Kidney epithelial cell (primary cell): Measurements from ENCODE around the gene SC5D. TPM values are rescaled to one million over a fixed set of nuclear protein-coding genes. Genes with fewer than 3 reads are reported as not detected.

Experiments used
- DNase-seq: peaks from one replicate; pipeline ENCODE4 v3.0.0-alpha.2; 2010; ENCODE audit warnings: low read depth
- H3K27me3 ChIP-seq: 2 replicates; pipeline ENCODE4 v1.6.0; 2011; ENCODE audit warnings: low read length; ENCODE audit not compliant: control insufficient read depth, insufficient read depth
- H3K36me3 ChIP-seq: 2 replicates; pipeline ENCODE4 v1.5.1; 2011; ENCODE audit warnings: low read length; ENCODE audit not compliant: control insufficient read depth, insufficient read depth
- H3K4me3 ChIP-seq: 2 replicates; pipeline ENCODE4 v1.5.1; 2011; ENCODE audit warnings: low read depth, mild to moderate bottlenecking, control low read depth, low read length
- total RNA-seq: library from RNA; depleted of rRNA; stranded (reverse); fragments of >200 nt; gene quantifications from 2 replicates; pipeline ENCODE4 v1.2.3, GENCODE V29; 2015
- TF ChIP-seq, protein P1 (sequence below): IDR thresholded peaks from 2 replicates; pipeline ENCODE4 v1.5.1; 2011; ENCODE audit warnings: mild to moderate bottlenecking, moderate library complexity, low read length, control low read depth, inconsistent platforms; ENCODE audit not compliant: insufficient read depth, poor library complexity, severe bottlenecking

The SC5D gene
- total RNA-seq, 1 donor from 2014 or later: 34.5 TPM

DNA sequence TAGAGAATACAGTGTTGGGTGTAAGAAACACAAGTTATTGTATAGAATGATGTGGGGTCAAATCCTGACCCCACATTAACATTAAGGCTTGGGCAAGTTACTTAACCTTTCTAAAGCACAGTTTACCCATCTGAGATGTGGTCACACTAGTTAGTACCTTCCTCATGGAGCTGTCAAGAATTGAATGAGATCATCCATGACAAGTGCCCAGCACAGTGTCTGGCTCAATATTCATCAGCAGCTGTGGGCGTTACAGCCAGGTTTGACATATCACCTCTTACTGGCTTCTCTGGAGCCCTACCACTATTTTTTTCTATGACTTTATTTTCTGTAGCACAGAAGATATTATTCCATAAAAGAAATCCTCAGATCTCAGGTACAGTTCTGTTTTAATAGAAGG lies 57.2 kb downstream of the SC5D start:
- H3K4me3 ChIP-seq: no peak overlapping the region
- TF ChIP-seq, protein P1, sequence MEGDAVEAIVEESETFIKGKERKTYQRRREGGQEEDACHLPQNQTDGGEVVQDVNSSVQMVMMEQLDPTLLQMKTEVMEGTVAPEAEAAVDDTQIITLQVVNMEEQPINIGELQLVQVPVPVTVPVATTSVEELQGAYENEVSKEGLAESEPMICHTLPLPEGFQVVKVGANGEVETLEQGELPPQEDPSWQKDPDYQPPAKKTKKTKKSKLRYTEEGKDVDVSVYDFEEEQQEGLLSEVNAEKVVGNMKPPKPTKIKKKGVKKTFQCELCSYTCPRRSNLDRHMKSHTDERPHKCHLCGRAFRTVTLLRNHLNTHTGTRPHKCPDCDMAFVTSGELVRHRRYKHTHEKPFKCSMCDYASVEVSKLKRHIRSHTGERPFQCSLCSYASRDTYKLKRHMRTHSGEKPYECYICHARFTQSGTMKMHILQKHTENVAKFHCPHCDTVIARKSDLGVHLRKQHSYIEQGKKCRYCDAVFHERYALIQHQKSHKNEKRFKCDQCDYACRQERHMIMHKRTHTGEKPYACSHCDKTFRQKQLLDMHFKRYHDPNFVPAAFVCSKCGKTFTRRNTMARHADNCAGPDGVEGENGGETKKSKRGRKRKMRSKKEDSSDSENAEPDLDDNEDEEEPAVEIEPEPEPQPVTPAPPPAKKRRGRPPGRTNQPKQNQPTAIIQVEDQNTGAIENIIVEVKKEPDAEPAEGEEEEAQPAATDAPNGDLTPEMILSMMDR: no peak
- no peaks in the 10 kb centered on the region for H3K27me3 ChIP-seq
- no peak for DNase-seq
- no peaks in the 10 kb centered on the region for H3K36me3 ChIP-seq

DNA sequence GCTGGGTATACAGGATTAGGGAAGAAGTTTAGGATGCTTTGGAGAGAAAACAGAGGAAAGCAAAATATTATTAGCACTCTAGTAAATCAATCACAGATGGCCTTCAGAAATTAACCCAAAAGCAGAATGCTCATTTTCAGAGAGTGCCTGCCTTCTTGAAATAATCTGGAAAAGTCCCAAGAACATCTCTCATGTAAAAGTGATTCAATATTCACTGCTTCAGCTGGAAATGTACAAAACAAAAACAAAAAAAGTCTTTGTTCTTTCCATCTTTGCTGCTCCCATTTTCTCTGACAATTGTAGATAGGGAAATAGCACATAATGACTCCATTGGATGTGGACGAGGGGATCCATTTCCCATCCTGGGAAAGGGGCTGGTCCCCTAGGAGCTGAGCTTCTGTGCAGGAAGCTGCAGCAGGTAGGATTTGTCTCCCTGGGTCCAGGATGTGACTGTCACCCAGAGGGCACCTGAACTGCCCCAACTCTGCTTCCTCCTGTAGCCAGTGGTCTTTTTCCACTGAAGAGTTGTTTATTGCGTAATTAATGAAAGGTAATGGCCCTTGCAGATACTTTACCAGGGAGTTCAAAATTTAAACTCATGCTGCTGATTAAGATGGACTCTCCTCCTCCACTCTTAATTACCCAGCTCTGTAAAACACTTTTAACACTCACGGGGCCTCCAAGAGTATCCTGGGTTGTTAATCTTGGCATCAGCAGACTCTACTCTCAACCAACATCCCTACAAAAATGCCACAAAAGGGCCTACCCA lies 57.9 kb downstream of the SC5D start:
- DNase-seq: no peak
- no peak overlapping the region for H3K4me3 ChIP-seq
- TF ChIP-seq, protein P1: no peak
- H3K36me3 ChIP-seq: no peaks in the 10 kb centered on the region
- H3K27me3 ChIP-seq: no peaks in the 10 kb centered on the region

DNA sequence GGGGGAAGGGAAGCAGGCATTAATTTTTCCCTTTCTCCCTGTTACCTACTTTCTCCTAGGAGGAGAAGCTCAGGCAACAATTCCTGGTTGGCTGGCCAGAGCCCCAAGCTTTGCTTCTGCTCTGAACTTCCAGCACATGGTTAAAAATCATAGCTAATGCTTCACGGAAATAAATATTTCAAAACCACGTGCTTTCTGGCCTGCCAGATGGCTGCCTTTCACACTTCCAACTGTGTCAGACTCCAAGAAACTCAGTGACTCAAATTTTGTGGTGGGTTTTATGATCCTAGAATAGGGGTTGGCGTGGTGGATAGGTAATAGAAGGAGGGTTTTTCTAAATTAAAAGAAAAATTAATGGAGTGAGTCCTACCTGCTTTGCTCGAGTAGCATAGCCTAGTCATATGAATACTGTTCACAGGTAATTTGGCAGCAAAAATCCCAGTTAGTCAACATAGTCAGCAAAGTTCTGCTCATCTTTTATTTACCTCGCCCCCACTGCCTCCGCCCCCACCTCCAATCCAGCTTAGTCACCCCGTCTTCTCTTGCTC lies 58.6 kb downstream of the SC5D start:
- Histone ChIP-seq H3K4me3 (no peak overlapping the region), H3K27me3 (no peaks in the 10 kb centered on the region), H3K36me3 (no peaks in the 10 kb centered on the region)
- TF ChIP-seq, protein P1: no peak
- DNase-seq: peak; percentile 16

DNA sequence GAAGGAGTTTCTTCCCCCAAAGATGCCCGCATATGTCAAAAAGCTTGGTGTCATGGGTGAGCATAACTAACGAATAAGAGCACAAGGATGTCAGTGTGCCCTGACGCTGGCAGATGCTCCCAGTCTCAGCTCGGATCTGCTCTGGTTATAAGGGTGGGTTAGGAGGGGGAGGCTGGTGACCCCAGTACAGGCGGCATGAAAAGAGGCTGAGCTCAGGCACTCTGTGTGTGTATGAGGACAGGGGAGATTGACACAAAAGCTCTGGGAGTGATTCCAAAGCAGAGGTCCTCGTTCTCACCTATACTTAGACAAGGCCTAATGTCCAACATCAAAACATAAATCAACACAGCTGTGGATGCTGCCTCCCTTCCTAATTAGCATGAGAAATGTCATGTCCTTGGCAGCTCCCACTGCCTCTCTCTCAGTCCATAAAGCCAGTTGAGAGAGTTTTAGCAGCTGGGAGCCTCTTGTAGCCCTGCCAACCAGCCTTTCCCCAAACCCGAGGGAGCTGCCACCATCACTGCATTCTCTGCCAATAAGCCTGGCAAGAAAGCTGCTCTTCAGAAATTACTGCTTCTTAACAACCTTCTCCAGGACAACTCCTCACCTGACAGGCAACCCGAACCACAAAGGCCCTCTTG lies 59.8 kb downstream of the SC5D start:
- no peaks in the 10 kb centered on the region for H3K36me3 ChIP-seq
- no peaks in the 10 kb centered on the region for H3K27me3 ChIP-seq
- TF ChIP-seq, protein P1: no peak
- DNase-seq: no peak
- H3K4me3 ChIP-seq: no peak overlapping the region

DNA sequence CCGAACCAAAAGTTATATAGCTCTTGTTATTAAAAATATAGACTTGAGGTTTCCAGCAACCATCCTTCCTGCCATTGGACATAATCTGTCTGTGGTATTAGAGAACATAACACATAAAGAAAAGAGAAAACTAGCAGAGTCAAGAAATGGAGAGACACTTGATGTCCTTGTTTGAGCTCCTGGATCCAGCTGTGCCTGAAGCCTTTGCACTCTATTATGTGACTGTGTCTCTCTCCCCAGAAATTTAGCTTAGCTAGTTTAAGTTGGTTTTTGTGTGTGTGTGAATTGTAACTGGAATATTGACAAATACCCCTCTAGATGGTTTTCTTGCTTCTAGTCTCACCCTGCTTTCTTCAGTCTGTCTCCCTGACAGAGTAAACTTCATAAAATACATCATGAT lies 61.6 kb downstream of the SC5D start:
- H3K27me3 ChIP-seq: no peaks in the 10 kb centered on the region
- H3K36me3 ChIP-seq: no peaks in the 10 kb centered on the region
- H3K4me3 ChIP-seq: no peak overlapping the region
- no peak for DNase-seq
- TF ChIP-seq, protein P1: no peak

DNA sequence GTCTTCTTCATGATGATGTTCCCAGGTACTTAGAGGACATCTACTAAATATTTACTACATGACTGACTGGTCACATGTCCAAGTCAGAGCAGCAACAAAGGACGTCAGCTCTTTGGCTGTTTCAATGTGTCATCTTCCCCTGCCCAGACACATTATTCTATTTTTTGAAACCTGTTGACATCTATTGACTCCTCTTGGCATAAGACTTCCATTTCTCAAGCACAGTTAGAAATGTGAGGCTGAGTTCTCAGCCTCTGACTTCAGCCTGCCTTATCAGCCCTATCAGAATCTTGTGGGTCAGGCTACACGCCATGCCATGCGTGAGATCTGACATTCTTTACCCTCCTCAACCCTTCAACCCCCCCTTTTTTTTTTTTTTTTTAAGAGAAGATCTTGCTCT lies 63.8 kb downstream of the SC5D start:
- no peak for DNase-seq
- Histone ChIP-seq H3K27me3 (no peaks in the 10 kb centered on the region), H3K4me3 (no peak overlapping the region), H3K36me3 (no peaks in the 10 kb centered on the region)
- TF ChIP-seq, protein P1: no peak
